HepG2 (cell line): ENCODE results near the gene FAM118B. TPM values are rescaled to one million over a fixed set of nuclear protein-coding genes. Genes with fewer than 3 reads are reported as not detected.

ENCODE experiments used
- ADNP ChIP-seq: sonication (generic); formaldehyde crosslinking; IDR thresholded peaks from 2 replicates; pipeline ENCODE4 v1.4.0; 2020; ENCODE audit warnings: missing genetic modification reagents
- CREM ChIP-seq, 2 experiments: sonication (generic) in 1 of 2; formaldehyde crosslinking in 1 of 2; IDR thresholded peaks; 2 replicates each; pipeline versions ENCODE4 v1.4.0 to v1.6.1; 2016 to 2020; ENCODE audit warnings: antibody characterized with exemption in 1 of 2, mild to moderate bottlenecking in 1 of 2, missing genetic modification reagents in 1 of 2
- FIP1L1 ChIP-seq: fragments of 200-400 bp; formaldehyde crosslinking; IDR thresholded peaks from 2 replicates; pipeline ENCODE4 v1.6.1; 2018; ENCODE audit warnings: low read depth, mild to moderate bottlenecking, low read length, moderate library complexity, borderline replicate concordance; ENCODE audit not compliant: insufficient read depth
- GABPA ChIP-seq, 2 experiments: IDR thresholded peaks; 2 replicates each; pipeline ENCODE4 v1.6.1; 2011 to 2016; ENCODE audit warnings: low read depth in 2 of 2, low read length in 1 of 2, missing biosample characterization in 1 of 2, missing genetic modification characterization in 1 of 2
- GABPB1 ChIP-seq: IDR thresholded peaks from 2 replicates; pipeline ENCODE4 v1.6.1; 2016; ENCODE audit warnings: mild to moderate bottlenecking, missing genetic modification reagents, moderate library complexity, missing compliant biosample characterization
- KMT2A ChIP-seq: sonication (generic); formaldehyde crosslinking; IDR thresholded peaks from 2 replicates; pipeline ENCODE4 v1.4.0; 2020; ENCODE audit warnings: missing genetic modification reagents
- SOX13 ChIP-seq, 3 experiments: fragments of 450-650 bp in 1 of 3; sonication (generic) in 1 of 3; formaldehyde crosslinking in 1 of 3; IDR thresholded peaks in 2 of 3; conservative IDR thresholded peaks in 1 of 3; 2 replicates each; pipeline versions ENCODE4 v1.5.0 to v1.6.1; 2016 to 2020; ENCODE audit warnings: antibody characterized with exemption in 1 of 3, mild to moderate bottlenecking in 1 of 3, missing compliant biosample characterization in 1 of 3, missing genetic modification reagents in 1 of 3, moderate library complexity in 1 of 3
- TBX2 ChIP-seq: sonication (generic); formaldehyde crosslinking; IDR thresholded peaks from 2 replicates; pipeline ENCODE4 v1.5.0; 2020; ENCODE audit warnings: missing genetic modification reagents, mild to moderate bottlenecking, borderline replicate concordance
- ZMYM3 ChIP-seq: sonication (generic); formaldehyde crosslinking; IDR thresholded peaks from 2 replicates; pipeline ENCODE4 v1.5.1; 2020; ENCODE audit warnings: mild to moderate bottlenecking, missing genetic modification reagents
- ZNF205 ChIP-seq: IDR thresholded peaks from 2 replicates; pipeline ENCODE4 v1.6.1; 2018; ENCODE audit warnings: missing biosample characterization, missing genetic modification reagents
- ZNF264 ChIP-seq: sonication (generic); formaldehyde crosslinking; IDR thresholded peaks from 2 replicates; pipeline ENCODE4 v1.4.0; 2020; ENCODE audit warnings: missing genetic modification reagents
- ZNF567 ChIP-seq: sonication (generic); formaldehyde crosslinking; IDR thresholded peaks from 2 replicates; pipeline ENCODE4 v1.8.1; 2023; ENCODE audit warnings: mild to moderate bottlenecking, missing genetic modification reagents, borderline replicate concordance
- ZNF616 ChIP-seq: sonication (generic); formaldehyde crosslinking; IDR thresholded peaks from 2 replicates; pipeline ENCODE4 v1.5.0; 2020; ENCODE audit warnings: low read depth, mild to moderate bottlenecking, missing genetic modification reagents
- ZNF788 ChIP-seq: sonication (generic); formaldehyde crosslinking; IDR thresholded peaks from 2 replicates; pipeline ENCODE4 v1.5.0; 2020; ENCODE audit warnings: mild to moderate bottlenecking, missing genetic modification reagents, borderline replicate concordance
- ZNF891 ChIP-seq: sonication (generic); formaldehyde crosslinking; IDR thresholded peaks from 2 replicates; pipeline ENCODE4 v1.5.0; 2020; ENCODE audit warnings: mild to moderate bottlenecking, missing genetic modification reagents
- polyA plus RNA-seq, 8 experiments: library from polyadenylated mRNA; depleted of rRNA in 3 of 8; stranded (reverse) in 7 of 8; unstranded in 1 of 8; fragments of >200 nt; fragmentation: Illumina TruSeq in 4 of 8; extraction: Trizol in 4 of 8; gene quantifications; 2 replicates each; pipeline versions ENCODE4 v1.2.1 to v1.2.3, GENCODE V29; 2011 to 2016; ENCODE audit warnings: low read depth in 4 of 8, missing spikeins in 1 of 8, mixed read lengths in 1 of 8; ENCODE audit not compliant: insufficient read depth in 1 of 8
- total RNA-seq, 5 experiments: library from RNA; depleted of rRNA; stranded (reverse); fragments of >200 nt; fragmentation: Illumina TruSeq; extraction: Trizol; gene quantifications; 2 replicates each; pipeline ENCODE4 v1.2.3, GENCODE V29; 2016; ENCODE audit warnings: low read depth in 1 of 5
- TF ChIP-seq, protein P1 (sequence below): sonication (generic); formaldehyde crosslinking; IDR thresholded peaks from 2 replicates; pipeline ENCODE4 v1.5.0; 2020; ENCODE audit warnings: missing genetic modification reagents, mild to moderate bottlenecking, borderline replicate concordance
- TF ChIP-seq, protein P2 (sequence below): sonication (generic); formaldehyde crosslinking; IDR thresholded peaks from 2 replicates; pipeline ENCODE4 v1.5.0; 2020; ENCODE audit warnings: mild to moderate bottlenecking, missing genetic modification reagents
- TF ChIP-seq, protein P3 (sequence below): sonication (generic); formaldehyde crosslinking; IDR thresholded peaks from 2 replicates; pipeline ENCODE4 v1.8.1; 2023; ENCODE audit warnings: mild to moderate bottlenecking, missing genetic modification reagents, borderline replicate concordance
- TF ChIP-seq, protein P4 (sequence below): sonication (generic); formaldehyde crosslinking; IDR thresholded peaks from 2 replicates; pipeline ENCODE4 v1.5.1; 2020; ENCODE audit warnings: mild to moderate bottlenecking, moderate library complexity, missing genetic modification reagents

Gene FAM118B
- total and polyA plus RNA-seq, 2 of the 13 experiments (the other 11 are each of a cell fraction or from before 2014, with no cell fraction given) = 10.2 to 25.7 TPM

DNA sequence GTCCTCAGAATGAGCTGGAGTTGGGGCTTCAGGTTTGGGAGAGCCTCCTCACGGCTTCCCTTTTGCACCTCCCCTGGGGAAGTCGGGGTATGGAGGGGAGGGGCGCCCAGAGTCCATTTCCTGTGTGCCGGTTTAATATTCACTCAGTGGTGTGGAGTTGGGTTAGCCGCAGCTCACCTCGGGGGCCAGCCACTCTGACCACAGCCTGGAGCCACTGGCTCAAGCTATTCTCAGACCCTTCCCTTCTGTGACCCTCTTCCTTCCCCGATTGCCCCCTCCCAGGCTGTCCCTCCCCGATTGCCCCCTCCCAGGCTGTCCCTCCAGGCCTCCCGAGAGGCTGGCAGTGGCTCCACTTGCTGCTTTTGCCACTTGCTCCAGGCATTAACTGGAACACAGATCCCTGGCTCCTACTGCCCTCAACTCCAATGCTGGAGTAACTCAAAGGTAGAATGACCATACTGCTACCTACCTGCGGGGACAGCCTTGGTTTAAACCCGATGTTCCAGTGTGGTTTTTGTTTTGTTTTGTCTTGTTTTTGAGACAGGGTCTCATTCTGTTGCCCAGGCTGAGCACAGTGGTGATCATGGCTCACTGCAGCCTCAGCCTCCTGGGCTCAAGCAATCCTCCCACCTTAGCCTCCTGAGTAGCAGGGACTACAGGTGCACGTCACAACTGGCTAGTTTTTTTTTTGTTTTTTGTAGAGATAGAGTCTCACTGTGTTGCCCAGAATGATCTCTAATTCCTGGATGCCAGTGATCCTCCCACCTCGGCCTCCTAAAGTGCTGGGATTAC, 29.4 kb upstream of the FAM118B start (continued):
- TF ChIP-seq TBX2 (CRISPR knock-in tag) = peak; percentile 37; the same call in 1 of the 2 replicates
- TF ChIP-seq ZNF264 (CRISPR knock-in tag) = no peak
- TF ChIP-seq ADNP (CRISPR knock-in tag) = 0 out of 2 replicates have a peak, but pooled peaks have one; percentile 45
- no peak for TF ChIP-seq FIP1L1
- TF ChIP-seq ZNF567 = no peak
- TF ChIP-seq, protein P1, sequence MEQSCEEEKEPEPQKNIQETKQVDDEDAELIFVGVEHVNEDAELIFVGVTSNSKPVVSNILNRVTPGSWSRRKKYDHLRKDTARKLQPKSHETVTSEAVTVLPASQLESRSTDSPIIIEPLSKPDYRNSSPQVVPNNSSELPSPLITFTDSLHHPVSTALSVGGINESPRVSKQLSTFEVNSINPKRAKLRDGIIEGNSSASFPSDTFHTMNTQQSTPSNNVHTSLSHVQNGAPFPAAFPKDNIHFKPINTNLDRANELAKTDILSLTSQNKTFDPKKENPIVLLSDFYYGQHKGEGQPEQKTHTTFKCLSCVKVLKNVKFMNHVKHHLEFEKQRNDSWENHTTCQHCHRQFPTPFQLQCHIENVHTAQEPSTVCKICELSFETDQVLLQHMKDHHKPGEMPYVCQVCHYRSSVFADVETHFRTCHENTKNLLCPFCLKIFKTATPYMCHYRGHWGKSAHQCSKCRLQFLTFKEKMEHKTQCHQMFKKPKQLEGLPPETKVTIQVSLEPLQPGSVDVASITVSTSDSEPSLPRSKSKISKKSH (CRISPR knock-in tag) = no peak
- TF ChIP-seq, protein P2, sequence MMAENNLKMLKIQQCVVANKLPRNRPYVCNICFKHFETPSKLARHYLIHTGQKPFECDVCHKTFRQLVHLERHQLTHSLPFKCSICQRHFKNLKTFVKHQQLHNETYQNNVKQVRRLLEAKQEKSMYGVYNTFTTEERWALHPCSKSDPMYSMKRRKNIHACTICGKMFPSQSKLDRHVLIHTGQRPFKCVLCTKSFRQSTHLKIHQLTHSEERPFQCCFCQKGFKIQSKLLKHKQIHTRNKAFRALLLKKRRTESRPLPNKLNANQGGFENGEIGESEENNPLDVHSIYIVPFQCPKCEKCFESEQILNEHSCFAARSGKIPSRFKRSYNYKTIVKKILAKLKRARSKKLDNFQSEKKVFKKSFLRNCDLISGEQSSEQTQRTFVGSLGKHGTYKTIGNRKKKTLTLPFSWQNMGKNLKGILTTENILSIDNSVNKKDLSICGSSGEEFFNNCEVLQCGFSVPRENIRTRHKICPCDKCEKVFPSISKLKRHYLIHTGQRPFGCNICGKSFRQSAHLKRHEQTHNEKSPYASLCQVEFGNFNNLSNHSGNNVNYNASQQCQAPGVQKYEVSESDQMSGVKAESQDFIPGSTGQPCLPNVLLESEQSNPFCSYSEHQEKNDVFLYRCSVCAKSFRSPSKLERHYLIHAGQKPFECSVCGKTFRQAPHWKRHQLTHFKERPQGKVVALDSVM (CRISPR knock-in tag) = peak; percentile 96
- 0 out of 2 replicates have a peak, but pooled peaks have one; percentile 17 for TF ChIP-seq GABPB1 (CRISPR knock-in tag)
- no peak for TF ChIP-seq KMT2A (CRISPR knock-in tag)
- no peak for TF ChIP-seq SOX13 (IDR thresholded peaks at IDR 0.05)
- no peak for TF ChIP-seq SOX13 (CRISPR knock-in tag; conservative IDR thresholded peaks at IDR 0.05 in 1 of 2, IDR thresholded peaks at IDR 0.05 in 1 of 2)
- peak; percentile 23; the same call in 1 of the 2 replicates for TF ChIP-seq ZNF891
- no peak for TF ChIP-seq CREM (IDR thresholded peaks at IDR 0.05)
- no peak for TF ChIP-seq CREM (CRISPR knock-in tag; IDR thresholded peaks at IDR 0.05)
- TF ChIP-seq, protein P3, sequence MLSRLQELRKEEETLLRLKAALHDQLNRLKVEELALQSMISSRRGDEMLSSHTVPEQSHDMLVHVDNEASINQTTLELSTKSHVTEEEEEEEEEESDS = no peak
- no peak for TF ChIP-seq ZNF205 (CRISPR knock-in tag)
- no peak for TF ChIP-seq ZNF616 (CRISPR knock-in tag)
- TF ChIP-seq ZNF788 (CRISPR knock-in tag) = no peak; the same call in 1 of the 2 replicates
- TF ChIP-seq, protein P4, sequence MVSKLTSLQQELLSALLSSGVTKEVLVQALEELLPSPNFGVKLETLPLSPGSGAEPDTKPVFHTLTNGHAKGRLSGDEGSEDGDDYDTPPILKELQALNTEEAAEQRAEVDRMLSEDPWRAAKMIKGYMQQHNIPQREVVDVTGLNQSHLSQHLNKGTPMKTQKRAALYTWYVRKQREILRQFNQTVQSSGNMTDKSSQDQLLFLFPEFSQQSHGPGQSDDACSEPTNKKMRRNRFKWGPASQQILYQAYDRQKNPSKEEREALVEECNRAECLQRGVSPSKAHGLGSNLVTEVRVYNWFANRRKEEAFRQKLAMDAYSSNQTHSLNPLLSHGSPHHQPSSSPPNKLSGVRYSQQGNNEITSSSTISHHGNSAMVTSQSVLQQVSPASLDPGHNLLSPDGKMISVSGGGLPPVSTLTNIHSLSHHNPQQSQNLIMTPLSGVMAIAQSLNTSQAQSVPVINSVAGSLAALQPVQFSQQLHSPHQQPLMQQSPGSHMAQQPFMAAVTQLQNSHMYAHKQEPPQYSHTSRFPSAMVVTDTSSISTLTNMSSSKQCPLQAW = peak; percentile 44; the same call in 1 of the 2 replicates
- no peak for TF ChIP-seq GABPA (IDR thresholded peaks at IDR 0.05; ENCODE audit: low read depth, low read length)
- 0 out of 2 replicates have a peak, but pooled peaks have one; percentile 39 for TF ChIP-seq GABPA (CRISPR knock-in tag; IDR thresholded peaks at IDR 0.05; ENCODE audit: low read depth)
- TF ChIP-seq ZMYM3 (CRISPR knock-in tag) = peak; percentile 80
